Measurements from ENCODE around the gene KIF3C. TPM values are rescaled to one million over a fixed set of nuclear protein-coding genes. Genes with fewer than 3 reads are reported as not detected.
"Not testable (repeated sequence)": the region's sequence is repeated elsewhere in the genome, so short reads cannot be mapped to it uniquely, and the experiment has no call there.

KIF3C gene
- polyA plus RNA-seq, 1 donor from 2014 or later, result 53.6 TPM

DNA sequence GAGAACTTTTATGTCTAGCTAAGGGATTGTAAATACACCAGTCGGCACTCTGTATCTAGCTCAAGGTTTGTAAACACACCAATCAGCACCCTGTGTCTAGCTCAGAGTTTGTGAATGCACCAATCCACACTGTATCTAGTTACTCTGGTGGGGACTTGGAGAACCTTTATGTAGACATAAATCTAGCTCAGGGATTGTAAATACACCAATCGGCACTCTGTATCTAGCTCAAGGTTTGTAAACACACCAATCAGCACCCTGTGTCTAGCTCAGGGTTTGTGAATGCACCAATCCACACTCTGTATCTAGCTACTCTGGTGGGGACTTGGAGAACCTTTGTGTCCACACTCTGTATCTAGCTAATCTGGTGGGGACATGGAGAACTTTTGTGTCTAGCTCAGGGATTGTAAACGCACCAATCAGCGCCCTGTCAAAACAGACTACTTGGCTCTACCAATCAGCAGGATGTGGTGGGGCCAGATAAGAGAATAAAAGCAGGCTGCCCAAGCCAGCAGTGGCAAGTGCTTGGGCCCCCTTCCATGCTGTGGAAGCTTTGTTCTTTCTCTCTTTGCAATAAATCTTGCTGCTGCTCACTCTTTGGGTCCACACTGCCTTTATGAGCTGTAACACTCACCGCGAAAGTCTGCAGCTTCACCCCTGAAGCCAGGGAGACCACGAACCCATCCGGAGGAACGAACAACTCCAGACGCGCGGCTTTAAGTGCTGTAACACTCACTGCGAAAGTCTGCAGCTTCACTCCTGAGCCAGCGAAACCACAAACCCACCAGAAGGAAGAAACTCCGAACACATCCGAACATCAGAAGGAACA is 66.1 kb downstream of the KIF3C start:
- H3K4me3 ChIP-seq (ENCODE audit: low read length); H2AFZ ChIP-seq (ENCODE audit: low read depth, low read length); H3K79me2 ChIP-seq (replicated peaks; ENCODE audit: insufficient read depth, low read length); H3K27ac ChIP-seq (ENCODE audit: low read length); H3K9me2 ChIP-seq (ENCODE audit: insufficient read depth, low read length); H3K27me3 ChIP-seq (ENCODE audit: insufficient read depth, low read depth, low read length); H3K4me2 ChIP-seq (ENCODE audit: low read length); H4K20me1 ChIP-seq (ENCODE audit: insufficient read depth); H3K9me3 ChIP-seq (ENCODE audit: low read length); H3K9ac ChIP-seq (ENCODE audit: low read length); H3K36me3 ChIP-seq (ENCODE audit: insufficient read depth, low read length): not testable (repeated sequence)
- peaks cover 12% of the 10 kb centered on the region for H3F3A ChIP-seq (ENCODE audit: insufficient read depth, low read length, poor library complexity, severe bottlenecking)

DNA sequence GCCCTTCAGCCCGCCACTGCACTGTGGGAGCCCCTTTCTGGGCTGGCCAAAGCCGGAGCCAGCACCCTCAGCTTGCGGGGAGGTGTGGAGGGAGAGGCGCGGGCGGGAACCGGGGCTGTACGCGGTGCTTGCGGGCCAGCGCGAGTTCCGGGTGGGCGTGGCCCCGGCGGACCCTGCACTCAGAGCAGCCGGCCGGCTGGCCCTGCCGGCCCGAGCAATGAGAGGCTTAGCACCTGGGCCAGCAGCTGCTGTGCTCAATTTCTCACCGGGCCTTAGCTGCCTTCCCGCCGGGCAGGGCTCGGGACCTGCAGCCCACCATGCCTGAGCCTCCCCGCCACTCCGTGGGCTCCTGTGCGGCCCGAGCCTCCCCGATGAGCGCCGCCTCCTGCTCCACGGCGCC is 66.9 kb downstream of the KIF3C start:
- H3K9me2 ChIP-seq (ENCODE audit: insufficient read depth, low read length); H3K4me3 ChIP-seq (ENCODE audit: low read length); H3K27ac ChIP-seq (ENCODE audit: low read length); H3K27me3 ChIP-seq (ENCODE audit: insufficient read depth, low read depth, low read length); H3K4me2 ChIP-seq (ENCODE audit: low read length); H4K20me1 ChIP-seq (ENCODE audit: insufficient read depth); H3K36me3 ChIP-seq (ENCODE audit: insufficient read depth, low read length); H3K9ac ChIP-seq (ENCODE audit: low read length); H3K79me2 ChIP-seq (replicated peaks; ENCODE audit: insufficient read depth, low read length); H3K9me3 ChIP-seq (ENCODE audit: low read length); H2AFZ ChIP-seq (ENCODE audit: low read depth, low read length): not testable (repeated sequence)
- peaks cover 12% of the 10 kb centered on the region for H3F3A ChIP-seq (ENCODE audit: insufficient read depth, low read length, poor library complexity, severe bottlenecking)

DNA sequence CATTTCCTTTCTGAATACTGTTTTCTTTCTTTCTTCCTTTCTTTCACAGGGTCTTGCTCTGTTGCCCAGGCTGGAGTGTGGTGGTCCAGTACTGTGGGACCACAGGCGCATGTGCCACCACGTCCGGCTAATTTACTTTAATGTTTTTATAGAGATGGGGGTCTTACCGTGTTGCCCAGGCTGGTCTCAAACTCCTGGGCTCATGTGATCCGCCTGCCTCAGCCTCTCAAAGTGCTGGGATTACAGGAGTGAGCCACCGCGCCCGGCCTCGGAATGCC is 68.7 kb downstream of the KIF3C start:
- not testable (repeated sequence) for H3K9me2 ChIP-seq (ENCODE audit: insufficient read depth, low read length); H3K9me3 ChIP-seq (ENCODE audit: low read length); H4K20me1 ChIP-seq (ENCODE audit: insufficient read depth); H3K36me3 ChIP-seq (ENCODE audit: insufficient read depth, low read length); H3K27me3 ChIP-seq (ENCODE audit: insufficient read depth, low read depth, low read length); H3K79me2 ChIP-seq (replicated peaks; ENCODE audit: insufficient read depth, low read length)
- Histone ChIP-seq H3K9ac (ENCODE audit: low read length) (peak overlapping the region; percentile 73), H2AFZ (ENCODE audit: low read depth, low read length) (peak overlapping the region; percentile 91), H3K27ac (ENCODE audit: low read length) (peak overlapping the region; percentile 96), H3K4me2 (ENCODE audit: low read length) (peak overlapping the region; percentile 77), H3F3A (ENCODE audit: insufficient read depth, low read length, poor library complexity, severe bottlenecking) (peaks cover 12% of the 10 kb centered on the region), H3K4me3 (ENCODE audit: low read length) (peak overlapping the region; percentile 56)

DNA sequence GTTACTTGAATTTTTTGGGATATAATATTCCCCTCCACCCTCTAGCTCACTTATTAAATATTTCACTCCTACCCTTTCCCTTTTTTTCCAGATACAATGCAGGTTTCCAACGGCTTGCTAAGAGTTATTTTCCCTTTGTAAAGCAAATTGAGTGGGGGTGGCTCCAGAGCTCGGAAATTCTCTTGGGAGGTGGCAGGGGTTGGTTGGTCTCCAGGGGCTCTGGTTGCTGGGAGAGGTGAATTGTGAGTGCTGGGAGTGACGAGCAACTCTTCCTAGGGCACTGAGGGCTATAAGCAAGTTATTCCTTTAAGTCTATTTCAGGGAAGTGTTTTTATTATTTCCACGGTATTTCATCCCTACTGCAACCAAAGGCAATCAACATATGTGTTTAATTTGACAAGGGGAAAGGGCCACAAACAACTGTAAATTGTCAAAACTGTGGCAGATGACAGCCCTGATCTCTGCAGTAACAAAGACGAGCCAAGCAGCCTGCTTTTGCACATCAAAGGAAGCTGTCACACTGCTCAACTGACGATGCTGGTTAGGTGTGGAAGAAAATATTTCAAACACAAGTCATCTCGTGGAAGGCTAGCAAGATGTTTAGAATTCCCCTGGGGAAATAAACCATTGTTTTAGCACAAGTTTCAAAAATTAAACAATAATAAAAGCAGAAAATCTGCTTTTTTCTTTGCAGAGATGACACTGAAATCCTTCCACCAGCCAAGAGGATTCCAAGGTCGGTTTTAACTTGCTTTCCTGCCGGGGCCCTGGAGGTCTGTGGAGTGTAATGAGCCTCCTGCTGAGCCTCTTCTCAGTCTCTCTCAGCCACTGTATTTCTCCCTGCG is 69.2 kb downstream of the KIF3C start:
- peak overlapping the region; percentile 73 for H3K9ac ChIP-seq (ENCODE audit: low read length)
- TF ChIP-seq, protein P1, sequence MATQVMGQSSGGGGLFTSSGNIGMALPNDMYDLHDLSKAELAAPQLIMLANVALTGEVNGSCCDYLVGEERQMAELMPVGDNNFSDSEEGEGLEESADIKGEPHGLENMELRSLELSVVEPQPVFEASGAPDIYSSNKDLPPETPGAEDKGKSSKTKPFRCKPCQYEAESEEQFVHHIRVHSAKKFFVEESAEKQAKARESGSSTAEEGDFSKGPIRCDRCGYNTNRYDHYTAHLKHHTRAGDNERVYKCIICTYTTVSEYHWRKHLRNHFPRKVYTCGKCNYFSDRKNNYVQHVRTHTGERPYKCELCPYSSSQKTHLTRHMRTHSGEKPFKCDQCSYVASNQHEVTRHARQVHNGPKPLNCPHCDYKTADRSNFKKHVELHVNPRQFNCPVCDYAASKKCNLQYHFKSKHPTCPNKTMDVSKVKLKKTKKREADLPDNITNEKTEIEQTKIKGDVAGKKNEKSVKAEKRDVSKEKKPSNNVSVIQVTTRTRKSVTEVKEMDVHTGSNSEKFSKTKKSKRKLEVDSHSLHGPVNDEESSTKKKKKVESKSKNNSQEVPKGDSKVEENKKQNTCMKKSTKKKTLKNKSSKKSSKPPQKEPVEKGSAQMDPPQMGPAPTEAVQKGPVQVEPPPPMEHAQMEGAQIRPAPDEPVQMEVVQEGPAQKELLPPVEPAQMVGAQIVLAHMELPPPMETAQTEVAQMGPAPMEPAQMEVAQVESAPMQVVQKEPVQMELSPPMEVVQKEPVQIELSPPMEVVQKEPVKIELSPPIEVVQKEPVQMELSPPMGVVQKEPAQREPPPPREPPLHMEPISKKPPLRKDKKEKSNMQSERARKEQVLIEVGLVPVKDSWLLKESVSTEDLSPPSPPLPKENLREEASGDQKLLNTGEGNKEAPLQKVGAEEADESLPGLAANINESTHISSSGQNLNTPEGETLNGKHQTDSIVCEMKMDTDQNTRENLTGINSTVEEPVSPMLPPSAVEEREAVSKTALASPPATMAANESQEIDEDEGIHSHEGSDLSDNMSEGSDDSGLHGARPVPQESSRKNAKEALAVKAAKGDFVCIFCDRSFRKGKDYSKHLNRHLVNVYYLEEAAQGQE (IDR thresholded peaks at IDR 0.05; ENCODE audit: borderline replicate concordance), result peak; percentile 96
- TF ChIP-seq, protein P2, sequence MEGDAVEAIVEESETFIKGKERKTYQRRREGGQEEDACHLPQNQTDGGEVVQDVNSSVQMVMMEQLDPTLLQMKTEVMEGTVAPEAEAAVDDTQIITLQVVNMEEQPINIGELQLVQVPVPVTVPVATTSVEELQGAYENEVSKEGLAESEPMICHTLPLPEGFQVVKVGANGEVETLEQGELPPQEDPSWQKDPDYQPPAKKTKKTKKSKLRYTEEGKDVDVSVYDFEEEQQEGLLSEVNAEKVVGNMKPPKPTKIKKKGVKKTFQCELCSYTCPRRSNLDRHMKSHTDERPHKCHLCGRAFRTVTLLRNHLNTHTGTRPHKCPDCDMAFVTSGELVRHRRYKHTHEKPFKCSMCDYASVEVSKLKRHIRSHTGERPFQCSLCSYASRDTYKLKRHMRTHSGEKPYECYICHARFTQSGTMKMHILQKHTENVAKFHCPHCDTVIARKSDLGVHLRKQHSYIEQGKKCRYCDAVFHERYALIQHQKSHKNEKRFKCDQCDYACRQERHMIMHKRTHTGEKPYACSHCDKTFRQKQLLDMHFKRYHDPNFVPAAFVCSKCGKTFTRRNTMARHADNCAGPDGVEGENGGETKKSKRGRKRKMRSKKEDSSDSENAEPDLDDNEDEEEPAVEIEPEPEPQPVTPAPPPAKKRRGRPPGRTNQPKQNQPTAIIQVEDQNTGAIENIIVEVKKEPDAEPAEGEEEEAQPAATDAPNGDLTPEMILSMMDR (IDR thresholded peaks at IDR 0.05; ENCODE audit: poor library complexity, severe bottlenecking), result peak; percentile 7
- peak; percentile 45 for TF ChIP-seq MXI1 (conservative IDR thresholded peaks at IDR 0.05; ENCODE audit: poor library complexity, severe bottlenecking)
- TF ChIP-seq EP300 (conservative IDR thresholded peaks at IDR 0.05; ENCODE audit: poor library complexity, severe bottlenecking), result peak; percentile 94
- TF ChIP-seq TAF1 (IDR thresholded peaks at IDR 0.05; ENCODE audit: low read depth), result no peak
- no peak for TF ChIP-seq RAD21 (conservative IDR thresholded peaks at IDR 0.05)
- TF ChIP-seq EZH2 (IDR thresholded peaks at IDR 0.05; ENCODE audit: borderline replicate concordance, insufficient read depth, low read length, poor library complexity, severe bottlenecking), result no peak
- TF ChIP-seq POLR2AphosphoS5 (IDR thresholded peaks at IDR 0.05), result peak; percentile 81
- TF ChIP-seq SMC3 (conservative IDR thresholded peaks at IDR 0.05; ENCODE audit: poor library complexity), result peak; percentile 46
- H3K36me3 ChIP-seq (ENCODE audit: insufficient read depth, low read length), result no peaks in the 10 kb centered on the region
- no peaks in the 10 kb centered on the region for H3K27me3 ChIP-seq (ENCODE audit: insufficient read depth, low read depth, low read length)
- peak overlapping the region; percentile 56 for H3K4me3 ChIP-seq (ENCODE audit: low read length)
- H3K9me2 ChIP-seq (ENCODE audit: insufficient read depth, low read length), result no peaks in the 10 kb centered on the region
- peaks cover 12% of the 10 kb centered on the region for H3F3A ChIP-seq (ENCODE audit: insufficient read depth, low read length, poor library complexity, severe bottlenecking)
- no peaks in the 10 kb centered on the region for H4K20me1 ChIP-seq (ENCODE audit: insufficient read depth)
- H3K9me3 ChIP-seq (ENCODE audit: low read length), result no peaks in the 10 kb centered on the region
- peak overlapping the region; percentile 96 for H3K27ac ChIP-seq (ENCODE audit: low read length)
- H3K4me2 ChIP-seq (ENCODE audit: low read length), result peak overlapping the region; percentile 77
- H2AFZ ChIP-seq (ENCODE audit: low read depth, low read length), result peak overlapping the region; percentile 91
- no peaks in the 10 kb centered on the region for H3K79me2 ChIP-seq (replicated peaks; ENCODE audit: insufficient read depth, low read length)

Measured in neural cell (in vitro differentiated cells).